ENCODE data around the gene DMRTA1.

DMRTA1 gene

GRCh38 chr9:22452415-22453010 lies 5.9 kb downstream of the DMRTA1 start:
- no peak for TF ChIP-seq FOXP2 (optimal IDR thresholded peaks at IDR 0.05; ENCODE audit: borderline replicate concordance, extremely low read depth, extremely low read length, insufficient read depth)
- TF ChIP-seq POLR2AphosphoS5 (IDR thresholded peaks at IDR 0.05; ENCODE audit: low read depth, low read length), result no peak
- TF ChIP-seq TAF1 (IDR thresholded peaks at IDR 0.05; ENCODE audit: borderline replicate concordance, insufficient read depth, low read length), result no peak

GRCh38 chr9:22454016-22454415 lies 7.4 kb downstream of the DMRTA1 start:
- TF ChIP-seq FOXP2 (optimal IDR thresholded peaks at IDR 0.05; ENCODE audit: borderline replicate concordance, extremely low read depth, extremely low read length, insufficient read depth) (no peak), POLR2AphosphoS5 (IDR thresholded peaks at IDR 0.05; ENCODE audit: low read depth, low read length) (no peak), TAF1 (IDR thresholded peaks at IDR 0.05; ENCODE audit: borderline replicate concordance, insufficient read depth, low read length) (no peak), REST (IDR thresholded peaks at IDR 0.05; ENCODE audit: insufficient read depth in 1 of 2, low read depth in 2 of 2, low read length in 2 of 2) (no peak), SIN3A (IDR thresholded peaks at IDR 0.05; ENCODE audit: borderline replicate concordance, insufficient read depth, low read length) (no peak)

GRCh38 chr9:22455181-22455580 lies 8.6 kb downstream of the DMRTA1 start:
- TF ChIP-seq TAF1 (IDR thresholded peaks at IDR 0.05; ENCODE audit: borderline replicate concordance, insufficient read depth, low read length) (no peak), REST (IDR thresholded peaks at IDR 0.05; ENCODE audit: insufficient read depth in 1 of 2, low read depth in 2 of 2, low read length in 2 of 2) (no peak), POLR2AphosphoS5 (IDR thresholded peaks at IDR 0.05; ENCODE audit: low read depth, low read length) (no peak), FOXP2 (optimal IDR thresholded peaks at IDR 0.05; ENCODE audit: borderline replicate concordance, extremely low read depth, extremely low read length, insufficient read depth) (no peak), SIN3A (IDR thresholded peaks at IDR 0.05; ENCODE audit: borderline replicate concordance, insufficient read depth, low read length) (no peak)

- no peak for TF ChIP-seq FOXP2 (optimal IDR thresholded peaks at IDR 0.05; ENCODE audit: borderline replicate concordance, extremely low read depth, extremely low read length, insufficient read depth)
- no peak for TF ChIP-seq TAF1 (IDR thresholded peaks at IDR 0.05; ENCODE audit: borderline replicate concordance, insufficient read depth, low read length)
- no peak for TF ChIP-seq REST (IDR thresholded peaks at IDR 0.05; ENCODE audit: insufficient read depth in 1 of 2, low read depth in 2 of 2, low read length in 2 of 2)
- no peak for TF ChIP-seq SIN3A (IDR thresholded peaks at IDR 0.05; ENCODE audit: borderline replicate concordance, insufficient read depth, low read length)
- TF ChIP-seq POLR2AphosphoS5 (IDR thresholded peaks at IDR 0.05; ENCODE audit: low read depth, low read length), result no peak
Observed at GRCh38 chr9:22457448-22457847, 10.8 kb downstream of the DMRTA1 start.

- TF ChIP-seq FOXP2 (optimal IDR thresholded peaks at IDR 0.05; ENCODE audit: borderline replicate concordance, extremely low read depth, extremely low read length, insufficient read depth) (no peak), POLR2AphosphoS5 (IDR thresholded peaks at IDR 0.05; ENCODE audit: low read depth, low read length) (no peak), SIN3A (IDR thresholded peaks at IDR 0.05; ENCODE audit: borderline replicate concordance, insufficient read depth, low read length) (no peak), REST (IDR thresholded peaks at IDR 0.05; ENCODE audit: insufficient read depth in 1 of 2, low read depth in 2 of 2, low read length in 2 of 2) (no peak), TAF1 (IDR thresholded peaks at IDR 0.05; ENCODE audit: borderline replicate concordance, insufficient read depth, low read length) (no peak)
Observed at GRCh38 chr9:22463205-22463604, 16.6 kb downstream of the DMRTA1 start.
